HL-60 (cell line): ENCODE measurements around the gene PTPRM.

Experiments used
- DNase-seq, 2 experiments: peaks; one replicate each; pipeline ENCODE4 v3.0.0-alpha.2; 2010 to 2020; ENCODE audit warnings: low read depth in 1 of 2, low spot score in 1 of 2
- H3K27ac ChIP-seq: fragments of 250-450 bp; sonication (Bioruptor Pico); replicated peaks from 2 replicates; pipeline ENCODE4 v1.5.1; 2020; ENCODE audit warnings: mild to moderate bottlenecking, moderate library complexity
- H3K27me3 ChIP-seq: fragments of 250-450 bp; sonication (Bioruptor Pico); 2 replicates; pipeline ENCODE4 v1.5.1; 2021; ENCODE audit warnings: mild to moderate bottlenecking, moderate library complexity; ENCODE audit not compliant: insufficient read depth, poor library complexity, severe bottlenecking
- H3K4me3 ChIP-seq: replicated peaks from 2 replicates; pipeline ENCODE4 v1.5.1; 2011; ENCODE audit warnings: mild to moderate bottlenecking, control low read depth, low read length; ENCODE audit not compliant: insufficient read depth
- GABPA ChIP-seq: IDR thresholded peaks from 2 replicates; pipeline ENCODE4 v1.6.1; 2012; ENCODE audit warnings: low read depth
- POLR2AphosphoS5 ChIP-seq: IDR thresholded peaks from 2 replicates; pipeline ENCODE4 v1.6.1; 2012; ENCODE audit warnings: low read depth
- SPI1 ChIP-seq: IDR thresholded peaks from 2 replicates; pipeline ENCODE4 v1.6.1; 2012; ENCODE audit warnings: low read depth, mild to moderate bottlenecking, borderline replicate concordance
- TF ChIP-seq, protein P1 (sequence below): IDR thresholded peaks from one replicate; pipeline ENCODE4 v1.5.1; 2011; ENCODE audit warnings: low read length, control low read depth, inconsistent platforms; ENCODE audit not compliant: insufficient read depth
- TF ChIP-seq, protein P2 (sequence below): IDR thresholded peaks from 2 replicates; pipeline ENCODE4 v1.6.1; 2012; ENCODE audit warnings: low read depth; ENCODE audit not compliant: insufficient replicate concordance

The PTPRM gene

DNA sequence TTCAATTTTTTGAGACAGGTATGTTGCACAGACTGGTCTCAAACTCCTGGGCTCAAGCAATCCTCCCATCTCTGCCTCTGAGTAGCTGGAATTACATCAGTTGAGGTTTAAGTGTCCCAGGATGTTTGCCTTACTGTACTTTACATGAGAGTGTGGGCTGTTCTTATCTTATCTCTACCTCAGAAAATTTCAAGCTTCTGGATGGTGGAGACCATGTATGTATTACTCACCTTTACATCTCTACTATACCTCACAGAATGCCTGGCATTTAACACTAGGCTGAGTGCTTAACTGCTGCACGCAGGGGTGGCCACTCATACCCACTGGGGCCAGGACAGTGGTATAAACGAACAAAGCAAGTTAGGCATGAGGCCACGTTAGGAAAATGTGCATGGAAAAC, 770.1 kb downstream of the PTPRM start:
- H3K27ac ChIP-seq, result no peak overlapping the region

DNA sequence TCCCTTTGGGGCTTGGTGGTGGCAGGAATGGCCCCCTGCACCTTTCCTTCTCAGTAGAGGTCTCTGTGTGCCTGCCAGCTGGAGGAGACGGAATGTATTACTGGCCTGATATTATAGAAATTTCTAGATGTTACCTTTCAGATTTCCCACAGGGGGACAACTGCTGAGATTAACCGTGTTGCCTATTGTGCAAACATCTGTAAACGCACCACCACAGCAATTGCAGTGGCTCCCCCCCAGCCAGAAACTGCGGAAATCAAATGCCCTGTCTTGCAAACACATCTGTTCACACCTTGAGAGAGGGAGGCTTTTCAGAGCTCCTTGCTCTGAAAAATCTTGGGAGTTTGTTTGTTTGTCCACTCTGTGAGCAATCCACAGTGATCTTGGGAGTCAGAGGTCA, 772.1 kb downstream of the PTPRM start:
- H3K4me3 ChIP-seq, result no peak overlapping the region
- TF ChIP-seq, protein P1, sequence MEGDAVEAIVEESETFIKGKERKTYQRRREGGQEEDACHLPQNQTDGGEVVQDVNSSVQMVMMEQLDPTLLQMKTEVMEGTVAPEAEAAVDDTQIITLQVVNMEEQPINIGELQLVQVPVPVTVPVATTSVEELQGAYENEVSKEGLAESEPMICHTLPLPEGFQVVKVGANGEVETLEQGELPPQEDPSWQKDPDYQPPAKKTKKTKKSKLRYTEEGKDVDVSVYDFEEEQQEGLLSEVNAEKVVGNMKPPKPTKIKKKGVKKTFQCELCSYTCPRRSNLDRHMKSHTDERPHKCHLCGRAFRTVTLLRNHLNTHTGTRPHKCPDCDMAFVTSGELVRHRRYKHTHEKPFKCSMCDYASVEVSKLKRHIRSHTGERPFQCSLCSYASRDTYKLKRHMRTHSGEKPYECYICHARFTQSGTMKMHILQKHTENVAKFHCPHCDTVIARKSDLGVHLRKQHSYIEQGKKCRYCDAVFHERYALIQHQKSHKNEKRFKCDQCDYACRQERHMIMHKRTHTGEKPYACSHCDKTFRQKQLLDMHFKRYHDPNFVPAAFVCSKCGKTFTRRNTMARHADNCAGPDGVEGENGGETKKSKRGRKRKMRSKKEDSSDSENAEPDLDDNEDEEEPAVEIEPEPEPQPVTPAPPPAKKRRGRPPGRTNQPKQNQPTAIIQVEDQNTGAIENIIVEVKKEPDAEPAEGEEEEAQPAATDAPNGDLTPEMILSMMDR, result no peak
- TF ChIP-seq, protein P2, sequence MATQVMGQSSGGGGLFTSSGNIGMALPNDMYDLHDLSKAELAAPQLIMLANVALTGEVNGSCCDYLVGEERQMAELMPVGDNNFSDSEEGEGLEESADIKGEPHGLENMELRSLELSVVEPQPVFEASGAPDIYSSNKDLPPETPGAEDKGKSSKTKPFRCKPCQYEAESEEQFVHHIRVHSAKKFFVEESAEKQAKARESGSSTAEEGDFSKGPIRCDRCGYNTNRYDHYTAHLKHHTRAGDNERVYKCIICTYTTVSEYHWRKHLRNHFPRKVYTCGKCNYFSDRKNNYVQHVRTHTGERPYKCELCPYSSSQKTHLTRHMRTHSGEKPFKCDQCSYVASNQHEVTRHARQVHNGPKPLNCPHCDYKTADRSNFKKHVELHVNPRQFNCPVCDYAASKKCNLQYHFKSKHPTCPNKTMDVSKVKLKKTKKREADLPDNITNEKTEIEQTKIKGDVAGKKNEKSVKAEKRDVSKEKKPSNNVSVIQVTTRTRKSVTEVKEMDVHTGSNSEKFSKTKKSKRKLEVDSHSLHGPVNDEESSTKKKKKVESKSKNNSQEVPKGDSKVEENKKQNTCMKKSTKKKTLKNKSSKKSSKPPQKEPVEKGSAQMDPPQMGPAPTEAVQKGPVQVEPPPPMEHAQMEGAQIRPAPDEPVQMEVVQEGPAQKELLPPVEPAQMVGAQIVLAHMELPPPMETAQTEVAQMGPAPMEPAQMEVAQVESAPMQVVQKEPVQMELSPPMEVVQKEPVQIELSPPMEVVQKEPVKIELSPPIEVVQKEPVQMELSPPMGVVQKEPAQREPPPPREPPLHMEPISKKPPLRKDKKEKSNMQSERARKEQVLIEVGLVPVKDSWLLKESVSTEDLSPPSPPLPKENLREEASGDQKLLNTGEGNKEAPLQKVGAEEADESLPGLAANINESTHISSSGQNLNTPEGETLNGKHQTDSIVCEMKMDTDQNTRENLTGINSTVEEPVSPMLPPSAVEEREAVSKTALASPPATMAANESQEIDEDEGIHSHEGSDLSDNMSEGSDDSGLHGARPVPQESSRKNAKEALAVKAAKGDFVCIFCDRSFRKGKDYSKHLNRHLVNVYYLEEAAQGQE, result no peak
- TF ChIP-seq GABPA, result no peak
- TF ChIP-seq SPI1, result no peak
- no peak for TF ChIP-seq POLR2AphosphoS5

More for the DNA sequence above, 770.1 kb downstream of the PTPRM start:
- TF ChIP-seq POLR2AphosphoS5, result no peak
- no peak for TF ChIP-seq SPI1
- TF ChIP-seq, protein P2, result no peak
- no peak for TF ChIP-seq GABPA
- TF ChIP-seq, protein P1, result no peak
- Histone ChIP-seq H3K4me3 (no peak overlapping the region), H3K27me3 (no peaks in the 10 kb centered on the region)
- DNase-seq, result no peak

DNA sequence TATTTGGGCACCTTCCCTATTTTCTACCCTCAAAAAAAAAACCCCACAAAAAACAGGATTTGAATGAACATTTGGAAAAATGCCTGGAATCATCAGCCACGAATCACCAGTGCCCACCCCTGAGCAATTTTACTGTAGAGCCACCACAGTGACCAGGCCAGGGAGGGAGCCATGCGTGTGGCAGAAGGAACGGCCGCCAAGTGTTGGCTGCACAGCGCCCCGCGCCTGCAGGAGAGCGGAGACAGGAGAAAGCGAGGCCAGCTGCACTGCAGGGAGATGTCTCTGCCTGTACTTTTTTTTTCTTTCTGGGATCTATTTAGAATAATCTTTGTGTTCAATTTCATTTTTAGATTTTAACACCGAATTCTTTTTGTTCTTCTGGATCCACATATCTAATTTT, 772.8 kb downstream of the PTPRM start:
- DNase-seq, result no peak
- Histone ChIP-seq H3K27ac (no peak overlapping the region), H3K27me3 (no peaks in the 10 kb centered on the region), H3K4me3 (no peak overlapping the region)
- TF ChIP-seq SPI1 (no peak), GABPA (no peak), POLR2AphosphoS5 (no peak)
- TF ChIP-seq, protein P1, result no peak
- TF ChIP-seq, protein P2, result no peak

More for the DNA sequence above, 772.1 kb downstream of the PTPRM start:
- no peak for DNase-seq
- H3K27ac ChIP-seq, result no peak overlapping the region
- no peaks in the 10 kb centered on the region for H3K27me3 ChIP-seq
